ENCODE measurements around the gene IFT122. TPM values are rescaled to one million over a fixed set of nuclear protein-coding genes. Genes with fewer than 3 reads are reported as not detected.
"Not testable (repeated sequence)": the region's sequence is repeated elsewhere in the genome, so short reads cannot be mapped to it uniquely, and the experiment has no call there.

Gene IFT122
- total and polyA plus RNA-seq, 9 donors, result 20.8 to 58.1 (median 45.6) TPM

DNA sequence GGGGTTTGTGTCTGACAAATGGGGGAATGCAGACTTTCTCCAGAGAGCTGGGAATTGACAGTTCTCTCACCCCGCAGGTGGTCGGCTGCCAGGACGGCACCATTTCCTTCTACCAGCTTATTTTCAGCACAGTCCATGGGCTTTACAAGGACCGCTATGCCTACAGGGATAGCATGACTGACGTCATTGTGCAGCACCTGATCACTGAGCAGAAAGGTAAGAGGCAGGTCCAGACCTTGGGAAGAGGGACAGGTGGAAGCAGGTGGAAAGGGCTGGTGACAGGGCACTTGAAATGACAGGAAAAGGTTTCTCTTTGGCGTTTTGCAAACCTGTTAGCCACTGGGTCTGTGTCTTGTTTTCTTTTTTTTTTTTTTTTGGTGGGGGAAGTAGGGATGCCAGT is 36.6 kb downstream of the IFT122 start:
- H3K36me3 ChIP-seq, result peaks cover 3% of the 10 kb centered on the region
- no peaks in the 10 kb centered on the region for H3K9me3 ChIP-seq
- H3K4me3 ChIP-seq, result no peak overlapping the region
- H3K27ac ChIP-seq, result no peak overlapping the region
- no peak for DNase-seq
- 94 to 96% (median 95%) methylated on average over 6 of the region's 6 CpGs for WGBS, 3 donors
- intact Hi-C loops (cut with DNase I), result no loop called here
- no peak for TF ChIP-seq POLR2A (IDR thresholded peaks at IDR 0.05)
- TF ChIP-seq, protein P1, sequence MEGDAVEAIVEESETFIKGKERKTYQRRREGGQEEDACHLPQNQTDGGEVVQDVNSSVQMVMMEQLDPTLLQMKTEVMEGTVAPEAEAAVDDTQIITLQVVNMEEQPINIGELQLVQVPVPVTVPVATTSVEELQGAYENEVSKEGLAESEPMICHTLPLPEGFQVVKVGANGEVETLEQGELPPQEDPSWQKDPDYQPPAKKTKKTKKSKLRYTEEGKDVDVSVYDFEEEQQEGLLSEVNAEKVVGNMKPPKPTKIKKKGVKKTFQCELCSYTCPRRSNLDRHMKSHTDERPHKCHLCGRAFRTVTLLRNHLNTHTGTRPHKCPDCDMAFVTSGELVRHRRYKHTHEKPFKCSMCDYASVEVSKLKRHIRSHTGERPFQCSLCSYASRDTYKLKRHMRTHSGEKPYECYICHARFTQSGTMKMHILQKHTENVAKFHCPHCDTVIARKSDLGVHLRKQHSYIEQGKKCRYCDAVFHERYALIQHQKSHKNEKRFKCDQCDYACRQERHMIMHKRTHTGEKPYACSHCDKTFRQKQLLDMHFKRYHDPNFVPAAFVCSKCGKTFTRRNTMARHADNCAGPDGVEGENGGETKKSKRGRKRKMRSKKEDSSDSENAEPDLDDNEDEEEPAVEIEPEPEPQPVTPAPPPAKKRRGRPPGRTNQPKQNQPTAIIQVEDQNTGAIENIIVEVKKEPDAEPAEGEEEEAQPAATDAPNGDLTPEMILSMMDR (IDR thresholded peaks at IDR 0.05), result no peak
- TF ChIP-seq EP300 (IDR thresholded peaks at IDR 0.05), result no peak
- H3K27me3 ChIP-seq, result no peaks in the 10 kb centered on the region
- H3K4me1 ChIP-seq (ENCODE audit: insufficient read depth), result peaks cover 2% of the 10 kb centered on the region

DNA sequence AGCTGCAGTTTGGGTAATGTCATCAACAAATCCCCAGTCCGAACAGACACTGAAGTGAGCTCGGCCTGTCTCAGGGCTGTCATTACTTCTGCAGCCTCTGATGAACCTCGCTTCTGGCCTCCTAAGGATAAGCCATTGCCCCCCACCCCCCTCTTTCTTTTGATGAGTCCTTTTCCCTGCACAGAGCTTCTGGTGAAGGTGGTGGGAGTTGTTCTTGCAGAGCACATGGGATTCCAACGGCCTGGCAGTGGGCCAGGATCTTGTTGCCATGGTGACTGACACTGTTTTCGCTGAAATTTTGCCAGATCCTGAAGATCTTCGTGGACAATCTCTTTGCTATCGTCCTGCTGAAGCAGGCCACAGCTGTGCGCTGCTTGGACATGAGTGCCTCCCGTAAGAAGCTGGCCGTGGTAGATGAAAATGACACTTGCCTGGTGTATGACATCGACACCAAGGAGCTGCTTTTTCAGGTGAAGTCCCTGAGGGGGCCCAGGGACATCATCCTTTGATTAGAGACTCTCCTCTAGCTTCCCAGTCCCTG is 41.3 kb downstream of the IFT122 start:
- intact Hi-C loops (cut with DNase I), result loop anchor here in 3 of 4 donors (10.0 kb wide), 3 partner anchors 124 to 454 kb away; partner anchors contain the start of gene PLXND1 (in 1 of the 3)
- not testable (repeated sequence) for H3K9me3 ChIP-seq; H3K36me3 ChIP-seq; H3K4me1 ChIP-seq (ENCODE audit: insufficient read depth); H3K27me3 ChIP-seq; H3K4me3 ChIP-seq; H3K27ac ChIP-seq
- WGBS, 3 donors, result 33 to 50% (median 38%) methylated on average over 8 to 10 of the region's 11 CpGs
- DNase-seq, result peak; percentile 46 to 85 (median 65)

DNA sequence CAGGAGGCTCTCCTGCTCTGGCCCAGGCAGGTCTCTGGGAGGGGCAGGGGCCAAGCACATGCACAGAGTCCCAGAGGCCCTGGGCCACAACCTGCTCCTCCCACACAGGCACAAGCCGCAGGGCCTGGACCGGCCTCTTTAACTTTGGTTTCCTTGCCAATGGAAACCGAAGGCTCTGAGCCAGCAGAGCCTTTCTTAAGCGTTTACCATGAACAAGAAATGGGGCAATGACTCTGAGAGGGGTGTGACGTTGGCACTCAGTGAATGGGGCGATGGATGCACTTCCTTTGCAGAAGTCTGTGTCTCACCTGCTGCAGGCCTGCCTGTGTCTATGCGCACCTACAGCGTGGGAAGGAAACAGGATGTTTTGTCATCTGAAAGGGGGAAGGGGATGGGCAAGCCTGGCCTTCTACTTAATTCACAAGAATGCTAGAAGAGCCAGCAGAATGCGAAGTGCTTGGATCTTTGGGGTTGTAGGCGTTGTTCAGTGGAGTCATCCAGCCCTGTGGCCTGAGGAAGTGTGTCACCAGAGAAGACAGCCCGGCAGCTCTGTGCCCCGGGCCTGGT is 41.8 kb downstream of the IFT122 start:
- no peaks in the 10 kb centered on the region for H3K27me3 ChIP-seq
- peaks cover 3% of the 10 kb centered on the region for H3K36me3 ChIP-seq
- 52 to 60% (median 58%) methylated on average over 12 of the region's 12 CpGs for WGBS, 3 donors
- DNase-seq, result peak; percentile 47 to 78 (median 53)
- H3K27ac ChIP-seq, result no peak overlapping the region
- H3K9me3 ChIP-seq, result no peaks in the 10 kb centered on the region
- TF ChIP-seq POLR2A (IDR thresholded peaks at IDR 0.05) (no peak), EP300 (IDR thresholded peaks at IDR 0.05) (no peak)
- TF ChIP-seq, protein P1 (IDR thresholded peaks at IDR 0.05), result no peak
- intact Hi-C loops (cut with DNase I), result loop anchor here in 3 of 4 donors (10.0 kb wide), 3 partner anchors 123 to 453 kb away; partner anchors contain the start of gene PLXND1 (in 1 of the 3)
- H3K4me3 ChIP-seq, result no peak overlapping the region
- peaks cover 2% of the 10 kb centered on the region for H3K4me1 ChIP-seq (ENCODE audit: insufficient read depth)

DNA sequence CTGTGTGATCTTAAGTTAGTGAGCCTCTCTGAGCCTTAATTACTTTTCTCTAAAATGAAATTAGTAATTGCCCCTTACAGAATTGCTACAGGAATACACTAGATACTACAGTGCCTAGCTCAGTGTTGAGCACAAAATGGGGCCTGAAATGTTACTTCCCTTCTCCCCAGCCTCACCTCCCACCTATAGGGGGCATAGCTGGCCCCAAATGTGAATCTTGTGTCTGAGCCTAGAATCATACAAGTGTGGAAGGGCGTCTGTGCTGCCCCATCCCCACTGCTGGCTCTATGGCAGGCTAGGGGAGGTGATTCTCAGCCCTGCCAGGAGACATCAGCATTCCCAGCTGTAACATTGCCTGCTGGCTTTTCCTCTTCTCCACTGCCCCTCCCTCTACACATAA is 42.7 kb downstream of the IFT122 start:
- H3K4me3 ChIP-seq, result no peak overlapping the region
- DNase-seq, result no peak
- H3K4me1 ChIP-seq (ENCODE audit: insufficient read depth), result peaks cover 2% of the 10 kb centered on the region
- H3K27ac ChIP-seq, result no peak overlapping the region
- no peaks in the 10 kb centered on the region for H3K9me3 ChIP-seq
- WGBS, 3 donors, result 60 to 81% (median 79%) methylated on average over 1 of the region's 1 CpG
- H3K36me3 ChIP-seq, result peaks cover 3% of the 10 kb centered on the region
- H3K27me3 ChIP-seq, result no peaks in the 10 kb centered on the region
- TF ChIP-seq EP300 (IDR thresholded peaks at IDR 0.05) (no peak), POLR2A (IDR thresholded peaks at IDR 0.05) (no peak)
- TF ChIP-seq, protein P1 (IDR thresholded peaks at IDR 0.05), result no peak
- intact Hi-C loops (cut with DNase I), result loop anchor here in 3 of 4 donors (10.0 kb wide), 3 partner anchors 122 to 452 kb away; partner anchors contain the start of gene PLXND1 (in 1 of the 3)

DNA sequence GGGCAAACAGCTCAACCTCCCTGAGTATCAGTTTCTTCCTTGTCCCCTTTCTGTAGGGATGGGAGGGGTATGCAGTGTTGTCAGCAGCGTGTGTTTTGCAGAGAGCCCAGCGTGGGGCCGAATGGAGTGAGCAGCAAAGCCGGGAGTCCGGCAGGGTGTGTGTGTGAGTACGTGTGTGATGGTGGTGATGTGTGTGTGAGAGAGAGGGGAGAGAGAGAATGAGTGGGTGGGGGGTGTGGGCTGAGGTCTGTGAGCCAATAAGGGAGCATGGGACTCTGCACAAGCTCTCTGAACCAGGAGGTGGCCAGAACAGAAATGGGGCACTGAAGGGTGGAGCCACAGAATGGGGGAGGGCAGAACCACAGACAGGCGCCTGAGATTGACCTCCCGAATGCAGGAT is 43.8 kb downstream of the IFT122 start:
- Histone ChIP-seq H3K36me3 (peaks cover 3% of the 10 kb centered on the region), H3K4me1 (ENCODE audit: insufficient read depth) (peaks cover 2% of the 10 kb centered on the region), H3K27ac (no peak overlapping the region), H3K4me3 (no peak overlapping the region), H3K9me3 (no peaks in the 10 kb centered on the region), H3K27me3 (no peaks in the 10 kb centered on the region)
- TF ChIP-seq EP300 (IDR thresholded peaks at IDR 0.05), result no peak
- TF ChIP-seq, protein P1 (IDR thresholded peaks at IDR 0.05), result no peak
- no peak for DNase-seq
- 80 to 89% (median 84%) methylated on average over 8 of the region's 8 CpGs for WGBS, 3 donors
- intact Hi-C loops (cut with DNase I), result loop anchor here in 3 of 4 donors (10.0 kb wide), 3 partner anchors 121 to 451 kb away; partner anchors contain the start of gene PLXND1 (in 1 of the 3)

DNA sequence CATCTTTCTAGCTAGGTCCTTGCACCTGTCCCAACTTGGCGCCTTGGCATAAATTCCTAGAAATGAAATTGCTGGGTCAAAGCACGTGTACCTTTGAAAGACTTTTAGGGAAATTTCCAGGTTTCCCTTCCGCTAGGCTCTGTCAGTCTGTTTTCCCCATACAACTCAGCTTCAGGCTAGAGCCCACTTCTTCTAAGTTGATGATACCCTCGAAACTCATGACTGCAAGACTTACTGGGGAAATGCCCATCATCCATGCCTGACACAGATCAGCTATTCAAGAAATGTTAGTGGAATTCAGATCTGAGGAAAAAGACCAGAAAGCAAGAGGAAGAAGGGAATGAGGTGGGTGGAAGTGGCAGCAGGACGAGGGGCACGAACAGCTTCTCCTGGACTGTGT is 45.1 kb downstream of the IFT122 start:
- H3K27ac ChIP-seq, result peak overlapping the region in 1 of 2 donors; percentile 53
- H3K4me1 ChIP-seq (ENCODE audit: insufficient read depth); H3K27me3 ChIP-seq; DNase-seq; H3K36me3 ChIP-seq; H3K4me3 ChIP-seq; H3K9me3 ChIP-seq: not testable (repeated sequence)
- 91 to 93% (median 91%) methylated on average over 6 of the region's 6 CpGs for WGBS, 3 donors
- intact Hi-C loops (cut with DNase I), result loop anchor here in 3 of 4 donors (5.0 to 10.0 kb wide), 4 partner anchors 120 to 450 kb away; partner anchors contain the start of gene PLXND1 (in 2 of the 3)
